NCI-H128 (cell line): ENCODE data around the gene KLHL26.

Source experiments
- DNase-seq: peaks from one replicate; lab custom pipeline; 2025; ENCODE audit not compliant: unreplicated experiment; lab: John Stamatoyannopoulos, UW

Gene KLHL26

GRCh38 chr19:18683958-18684641 lies 47.3 kb downstream of the KLHL26 start:
- DNase-seq = no peak

DNA sequence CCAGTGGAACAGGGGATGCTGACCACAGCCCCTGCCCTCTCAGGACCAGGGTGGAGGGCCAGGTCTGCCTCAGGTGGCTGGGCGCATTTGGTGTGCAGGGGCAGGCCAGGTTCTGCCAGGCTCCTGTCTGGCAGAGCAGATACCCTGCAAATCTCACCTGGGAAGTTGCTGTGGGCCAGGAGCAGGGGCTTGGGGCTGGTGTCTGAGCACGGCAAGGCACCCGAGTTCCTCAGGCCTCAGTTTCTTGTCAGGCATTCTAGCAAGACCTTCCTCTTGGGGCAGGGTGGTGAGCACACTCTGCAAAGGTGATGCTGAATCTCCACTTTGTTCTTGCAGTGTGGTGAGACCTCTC lies 47.8 kb downstream of the KLHL26 start:
- no peak for DNase-seq

- DNase-seq = no peak
Measured at GRCh38 chr19:18685597-18686190, 48.9 kb downstream of the KLHL26 start.

DNA sequence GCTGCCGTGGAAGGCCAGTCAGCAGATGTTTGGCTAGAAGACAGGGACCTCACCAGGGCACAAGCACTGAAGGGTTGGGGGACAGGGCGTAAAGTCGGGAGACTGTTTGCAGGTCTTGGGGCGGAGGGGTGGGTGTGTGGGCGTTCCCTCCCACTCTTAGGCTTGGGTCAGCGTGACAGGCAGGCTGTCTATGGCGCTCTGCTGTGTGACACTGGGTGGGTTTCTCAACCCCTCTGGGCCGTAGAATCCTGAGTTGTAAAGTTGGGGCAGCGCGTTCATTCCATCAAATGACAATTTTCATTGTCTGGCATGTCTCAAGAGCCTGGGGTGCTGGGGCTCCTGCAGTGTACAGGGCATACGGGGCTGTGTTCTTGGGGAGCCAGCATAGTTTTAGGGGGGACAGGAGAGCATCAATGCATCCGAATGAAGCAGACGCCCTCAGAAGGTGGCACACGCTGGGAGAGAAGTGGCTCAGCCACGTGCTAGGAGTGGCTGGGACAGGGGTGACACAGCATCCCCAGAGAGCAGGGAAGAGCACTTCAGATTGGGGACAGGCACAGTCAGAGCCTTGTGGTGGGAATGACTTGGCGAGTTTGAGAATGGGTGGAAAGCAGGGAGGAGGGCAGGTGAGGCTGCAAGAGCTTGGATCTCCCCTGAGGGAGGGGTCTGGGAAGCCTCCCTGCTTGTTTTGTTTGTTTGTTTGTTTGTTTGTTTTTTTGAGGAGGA lies 51.1 kb downstream of the KLHL26 start:
- DNase-seq = no peak

- no peak for DNase-seq
Measured at GRCh38 chr19:18696023-18696422, 59.2 kb downstream of the KLHL26 start.

DNA sequence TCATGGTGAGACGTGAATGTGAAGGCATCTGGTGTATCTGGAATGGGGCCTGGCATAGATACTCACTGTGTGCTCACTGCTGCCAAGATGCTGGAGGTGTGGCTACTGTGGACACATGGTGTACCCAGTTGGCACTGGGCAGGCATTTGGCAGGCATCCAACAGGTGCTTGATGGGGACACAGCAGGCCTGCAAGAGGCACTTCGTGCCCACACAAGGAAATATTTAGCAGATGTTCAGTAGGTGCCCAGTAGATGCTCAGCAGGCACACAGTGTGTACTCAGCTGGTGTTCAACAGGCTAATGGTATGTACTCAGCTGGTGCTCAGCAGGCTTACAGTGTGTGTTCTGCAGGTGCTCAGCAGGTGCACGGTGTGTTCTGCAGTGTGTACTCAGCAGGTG lies 60.9 kb downstream of the KLHL26 start:
- peak; percentile 22 for DNase-seq

DNA sequence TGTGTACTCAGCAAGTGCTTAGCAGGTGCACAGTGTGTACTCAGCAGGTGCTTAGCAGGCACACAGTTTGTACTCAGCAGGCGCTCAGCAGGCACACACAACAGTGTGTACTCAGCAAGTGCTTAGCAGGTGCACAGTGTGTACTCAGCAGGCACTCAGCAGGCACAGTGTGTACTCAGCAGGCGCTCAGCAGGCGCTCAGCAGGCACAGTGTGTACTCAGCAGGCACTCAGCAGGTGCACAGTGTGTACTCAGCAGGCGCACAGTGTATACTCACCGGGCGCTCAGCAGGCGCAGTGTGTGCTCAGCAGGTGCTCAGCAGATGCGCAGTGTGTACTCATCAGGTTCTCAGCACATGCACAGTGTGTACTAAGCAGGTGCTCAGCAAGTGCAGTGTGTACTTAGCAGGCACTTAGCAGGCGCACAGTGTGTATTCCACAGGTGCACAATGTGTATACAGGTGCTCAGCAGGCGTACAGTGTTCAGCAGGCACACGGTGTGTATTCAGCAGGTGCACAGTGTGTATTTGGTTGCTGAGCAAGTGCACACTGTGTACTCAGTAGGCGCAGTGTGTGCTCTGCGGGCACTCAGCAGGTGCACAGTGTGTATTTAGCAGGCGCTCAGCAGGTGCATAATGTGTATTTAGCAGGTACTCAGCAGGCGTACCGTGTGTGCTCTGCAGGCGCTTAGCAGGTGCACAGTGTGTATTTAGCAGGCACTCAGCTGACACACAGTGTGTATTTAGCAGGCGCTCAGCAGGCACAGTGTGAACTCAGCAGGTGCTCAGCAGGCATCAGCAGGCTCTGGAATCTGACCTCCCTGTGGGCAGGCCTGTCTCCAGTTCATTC lies 61.7 kb downstream of the KLHL26 start:
- DNase-seq = no peak

- DNase-seq = no peak
Measured at GRCh38 chr19:18699403-18700054, 62.7 kb downstream of the KLHL26 start.

DNA sequence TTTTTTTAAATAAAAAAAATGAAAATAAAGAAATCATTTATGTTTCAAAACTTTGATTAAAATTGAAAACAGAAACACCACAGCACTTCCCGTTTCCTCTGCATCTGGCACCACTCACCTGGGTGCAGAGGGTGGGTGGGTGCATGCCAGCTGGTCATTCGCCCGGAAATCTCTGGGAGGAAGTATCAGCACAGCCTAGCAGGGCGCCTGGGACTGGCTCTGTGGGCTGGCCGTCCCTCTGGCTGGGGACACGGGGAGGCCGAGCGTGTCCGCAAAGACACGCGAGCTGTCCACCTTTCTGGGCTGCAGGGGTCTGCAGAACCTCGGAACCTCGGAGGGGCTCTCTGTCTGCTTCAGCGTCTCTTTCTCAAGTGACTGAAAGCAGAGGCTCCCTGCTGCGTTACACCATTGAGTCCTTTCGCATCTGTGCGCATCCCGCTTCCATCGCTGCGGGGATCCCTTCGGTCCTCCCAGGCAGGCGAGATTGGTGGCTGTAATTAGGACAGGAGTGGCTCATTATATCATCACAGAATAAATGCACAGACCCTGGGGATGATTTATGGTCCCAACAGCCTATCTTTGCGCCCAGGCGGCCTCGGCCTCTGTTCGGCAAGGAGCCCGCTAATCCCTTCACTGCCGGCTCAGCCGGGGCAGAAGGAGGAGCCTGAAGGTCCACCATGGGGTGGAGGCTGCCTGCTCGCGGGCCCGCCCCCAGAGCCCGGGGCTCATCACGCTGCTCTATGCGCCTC lies 63.8 kb downstream of the KLHL26 start:
- DNase-seq = peak; percentile 70

DNA sequence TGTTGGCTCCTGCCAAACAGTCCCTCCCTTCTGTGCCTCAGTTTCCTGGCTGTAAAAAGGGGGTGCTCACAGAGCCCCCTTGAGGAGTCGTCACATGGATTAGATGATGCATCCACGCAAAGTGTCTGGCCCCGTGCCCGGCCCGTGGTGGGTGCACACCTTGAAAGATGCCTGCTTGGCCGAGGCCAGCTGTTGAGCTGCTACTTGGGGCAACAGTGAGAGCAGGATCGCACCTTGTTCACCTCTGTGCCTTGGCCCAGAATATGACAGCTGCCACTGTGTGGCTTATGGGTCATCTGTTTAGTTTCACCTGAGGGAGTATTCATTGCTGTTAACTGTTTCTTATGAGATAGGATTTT lies 64.4 kb downstream of the KLHL26 start:
- no peak for DNase-seq

DNA sequence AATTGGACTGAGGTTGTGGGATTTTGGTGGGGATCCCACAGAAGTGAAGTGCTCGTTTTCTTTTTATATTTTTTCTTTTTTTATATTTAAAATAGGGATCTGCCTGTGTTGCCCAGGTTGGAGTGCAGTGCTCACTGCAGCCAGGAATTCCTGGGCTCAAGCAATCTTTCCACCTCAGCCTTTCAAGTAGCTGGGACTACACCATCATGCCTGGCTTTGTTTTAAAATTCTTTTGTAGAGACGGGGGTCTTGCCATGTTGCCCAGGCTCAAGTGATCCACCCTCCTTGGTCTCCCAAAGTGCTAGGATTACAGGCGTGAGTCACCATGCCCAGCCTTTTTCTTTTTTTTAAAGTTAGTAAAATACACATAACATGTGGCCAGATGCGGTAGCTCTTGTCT lies 67.2 kb downstream of the KLHL26 start:
- DNase-seq = no peak

GRCh38 chr19:18704971-18705370 lies 68.1 kb downstream of the KLHL26 start:
- no peak for DNase-seq

DNA sequence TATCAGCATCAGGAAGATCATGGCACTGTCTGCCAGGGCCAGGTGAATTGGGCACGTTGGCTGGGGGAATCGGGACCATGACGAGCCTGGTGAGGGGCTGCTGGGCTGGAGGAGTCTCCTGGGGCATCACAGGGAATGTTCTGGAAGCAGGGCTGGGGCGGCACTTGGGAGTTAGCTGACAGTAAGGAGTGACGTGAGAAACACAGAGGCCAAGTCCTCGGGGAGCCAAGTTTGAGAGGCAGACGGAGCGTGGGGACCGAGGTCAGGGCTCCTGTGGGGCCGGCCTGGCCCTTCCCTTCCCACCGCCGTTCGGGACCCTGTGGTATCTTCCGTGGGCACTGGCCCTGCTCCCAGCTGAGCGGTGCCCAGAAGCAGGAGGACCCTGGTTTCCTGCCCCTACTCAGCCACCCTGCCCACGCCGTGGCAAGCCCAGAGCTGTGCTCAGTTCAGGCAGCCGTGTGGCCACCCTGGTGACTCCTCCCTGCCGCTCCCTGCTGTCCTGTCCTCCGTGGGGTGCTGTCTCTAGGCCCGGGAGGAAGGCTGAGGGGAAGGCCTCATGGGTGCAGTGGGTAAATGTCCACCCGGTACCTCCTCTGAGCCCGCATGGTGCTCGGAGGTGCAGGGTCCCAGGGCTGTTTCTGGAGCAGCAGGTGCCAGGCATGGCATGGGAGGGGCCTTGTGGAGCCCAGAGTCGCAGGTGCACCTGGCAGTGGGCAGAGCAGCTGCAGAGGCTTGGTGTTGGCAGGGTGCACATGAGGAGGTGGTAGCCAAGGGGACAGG lies 71.8 kb downstream of the KLHL26 start:
- peak; percentile 8 for DNase-seq

DNA sequence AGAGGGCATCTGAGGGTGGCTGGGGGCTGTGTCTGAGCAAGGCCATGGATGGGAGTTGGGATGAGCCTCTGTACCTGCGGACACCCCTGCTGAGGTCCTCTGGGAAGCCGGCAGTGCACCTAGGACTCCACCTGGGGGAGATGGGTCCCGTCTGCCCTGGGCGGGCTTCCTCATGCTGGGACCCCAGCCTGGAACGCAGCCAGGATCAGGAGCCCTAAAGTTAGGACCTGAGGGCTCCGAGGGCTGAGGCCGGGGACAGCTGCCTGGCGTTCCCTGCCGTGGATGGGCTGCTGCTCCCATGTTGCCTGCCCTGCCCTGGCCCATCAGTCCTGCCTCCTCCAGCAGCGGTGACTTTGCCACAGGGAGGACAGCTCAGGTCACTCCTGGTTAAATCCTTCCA lies 72.7 kb downstream of the KLHL26 start:
- no peak for DNase-seq

- DNase-seq = no peak
Measured at GRCh38 chr19:18710186-18710585, 73.4 kb downstream of the KLHL26 start.

DNA sequence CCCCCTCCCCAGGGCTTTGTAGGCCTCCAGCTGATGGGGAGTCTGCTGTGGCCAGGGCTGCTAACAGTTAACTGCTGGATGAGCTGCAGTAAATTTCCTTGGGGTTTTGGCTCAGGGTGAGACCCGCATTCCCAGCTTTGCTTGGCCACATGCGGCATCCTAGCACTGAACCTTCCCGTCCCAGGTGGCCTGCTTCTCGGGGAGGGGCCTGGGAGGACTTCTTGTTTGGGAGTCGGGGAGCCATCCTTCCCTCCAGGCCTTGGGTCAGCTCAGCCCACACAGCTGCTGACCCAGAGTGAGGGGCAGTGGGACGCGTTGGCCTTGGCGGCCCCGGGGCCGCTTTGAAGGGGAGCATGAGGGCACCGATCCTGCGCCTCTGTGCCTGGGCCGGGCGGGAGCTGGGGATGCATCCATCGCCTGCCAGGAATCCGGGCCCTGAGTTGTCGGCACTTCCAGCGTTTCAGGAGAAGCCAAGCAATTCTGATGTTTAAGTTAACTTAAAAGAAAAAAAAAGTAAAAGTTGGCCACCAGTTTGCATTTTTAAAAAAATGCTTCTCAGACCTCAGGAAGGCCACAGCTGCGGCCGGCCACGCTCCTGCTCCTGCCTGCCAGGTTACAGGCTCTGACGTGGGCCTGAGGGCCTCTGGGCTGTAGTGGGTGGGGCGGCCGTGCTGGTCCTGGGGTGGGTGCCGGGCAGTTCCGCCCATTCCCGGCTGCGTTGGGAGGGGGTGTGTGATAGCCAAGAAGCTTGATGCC lies 74.3 kb downstream of the KLHL26 start:
- DNase-seq = no peak

- DNase-seq = no peak
Measured at GRCh38 chr19:18711893-18712292, 75.1 kb downstream of the KLHL26 start.

DNA sequence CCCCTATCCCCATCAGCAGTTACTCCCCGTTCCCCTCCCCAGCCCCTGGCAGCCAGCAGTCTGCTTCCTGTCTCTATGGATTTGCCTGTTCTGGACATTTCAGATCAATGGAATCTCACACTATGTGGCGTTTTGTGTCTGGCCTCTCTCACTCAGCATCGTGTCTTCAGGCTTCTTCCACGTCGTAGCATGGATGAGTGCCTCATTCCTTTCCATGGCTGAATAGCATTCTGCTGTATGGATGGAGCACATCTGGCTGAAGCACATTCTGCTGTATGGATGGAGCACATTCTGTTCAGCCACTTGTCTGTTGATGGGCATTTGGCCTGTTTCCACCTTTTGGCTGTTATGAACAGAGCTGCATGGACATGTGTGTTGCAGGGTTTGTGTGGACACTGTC lies 76.2 kb downstream of the KLHL26 start:
- no peak for DNase-seq

DNA sequence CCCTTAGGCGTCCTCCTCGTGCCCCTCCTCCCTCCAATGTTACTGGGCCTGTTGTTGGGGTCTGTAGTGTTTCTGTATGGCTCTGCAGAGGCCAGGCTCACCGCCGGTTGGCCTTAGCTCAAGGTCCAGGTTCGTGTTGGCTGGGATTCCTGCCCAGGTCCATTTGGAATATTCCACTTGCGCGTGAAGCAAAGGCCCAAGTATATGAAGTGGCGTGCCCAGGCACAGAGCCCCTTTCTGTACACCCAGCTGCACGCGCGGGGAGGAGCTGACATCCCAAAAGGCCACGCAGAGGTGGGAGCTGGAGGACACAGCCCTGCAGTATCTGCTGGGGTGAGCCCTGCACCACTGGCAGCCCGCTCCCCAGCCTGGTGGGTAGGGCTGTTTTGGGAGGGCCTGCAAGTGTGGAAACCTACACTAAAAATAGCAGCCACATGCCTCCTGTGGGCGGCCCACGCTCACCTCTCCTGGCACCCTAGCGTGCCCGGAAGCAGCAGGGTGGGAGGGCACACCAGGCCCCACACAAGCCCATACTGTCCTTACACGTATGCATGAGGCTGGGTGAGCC lies 76.8 kb downstream of the KLHL26 start:
- DNase-seq = no peak
